HG03175 (cell line): ENCODE data around the gene FRY.

ENCODE experiments used
- ATAC-seq: cut with Tn5 transposase; IDR thresholded peaks from one replicate; pipeline ENCODE4 v1.9.1; 2021; ENCODE audit warnings: mild to moderate bottlenecking, moderate library complexity; ENCODE audit not compliant: unreplicated experiment

FRY gene

DNA sequence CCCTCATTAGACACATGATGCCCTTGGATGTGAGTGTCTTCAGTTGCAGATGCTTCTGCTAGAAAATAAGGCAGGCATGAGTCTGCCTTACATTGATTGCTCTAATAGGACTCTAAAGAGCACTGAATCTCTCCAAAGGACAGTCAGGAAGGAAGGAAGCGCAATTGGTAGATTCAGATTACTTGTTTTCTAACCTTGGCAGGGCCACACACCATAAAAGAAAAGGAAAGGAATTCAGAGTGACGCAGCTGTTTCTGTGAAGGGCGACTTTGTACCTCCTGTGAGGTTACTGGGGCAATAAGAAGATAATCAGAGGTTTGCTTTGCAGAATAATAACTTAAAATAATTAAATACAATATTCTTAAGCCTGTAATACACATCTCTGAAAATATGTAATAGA, 48.0 kb downstream of the FRY start:
- no peak for ATAC-seq

DNA sequence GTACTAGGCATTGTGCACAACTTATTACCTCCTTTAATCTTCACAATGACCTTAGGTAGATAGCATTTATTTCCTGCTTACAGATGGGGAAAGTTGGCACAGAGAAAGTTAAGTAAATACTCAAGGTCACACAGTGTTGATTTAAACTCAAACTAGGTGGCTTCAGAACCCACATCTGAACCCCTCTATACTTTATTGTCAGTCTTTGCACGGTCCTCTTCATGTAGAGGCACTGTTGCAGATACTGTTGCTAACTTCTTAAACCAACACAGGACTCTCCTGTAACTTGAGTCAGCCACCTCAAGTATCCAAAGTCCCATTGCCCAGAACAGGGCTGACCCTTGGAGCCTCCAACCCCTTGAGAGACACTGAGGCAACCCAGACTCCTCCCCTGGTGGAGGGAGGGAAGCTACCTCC, 48.8 kb downstream of the FRY start:
- ATAC-seq, result no peak

DNA sequence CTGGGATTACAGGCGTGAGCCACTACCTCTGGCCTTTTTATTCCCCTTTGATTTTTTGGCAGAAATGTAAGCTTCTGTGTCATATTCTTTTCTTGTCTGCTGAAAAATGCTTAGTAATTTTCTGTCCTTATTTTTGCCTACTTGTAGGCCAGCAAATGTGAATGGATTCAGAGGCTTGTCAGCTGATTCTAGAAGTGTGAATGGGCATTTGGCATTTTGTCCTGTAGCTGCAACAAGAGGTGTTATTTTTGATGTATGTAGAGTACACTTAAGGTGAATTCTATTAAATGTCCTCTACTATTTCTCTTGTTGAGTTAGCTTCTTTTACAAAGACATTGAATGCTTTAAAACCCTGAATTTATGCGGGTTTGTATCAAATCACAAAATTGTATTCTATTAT, 50.0 kb downstream of the FRY start:
- no peak for ATAC-seq

DNA sequence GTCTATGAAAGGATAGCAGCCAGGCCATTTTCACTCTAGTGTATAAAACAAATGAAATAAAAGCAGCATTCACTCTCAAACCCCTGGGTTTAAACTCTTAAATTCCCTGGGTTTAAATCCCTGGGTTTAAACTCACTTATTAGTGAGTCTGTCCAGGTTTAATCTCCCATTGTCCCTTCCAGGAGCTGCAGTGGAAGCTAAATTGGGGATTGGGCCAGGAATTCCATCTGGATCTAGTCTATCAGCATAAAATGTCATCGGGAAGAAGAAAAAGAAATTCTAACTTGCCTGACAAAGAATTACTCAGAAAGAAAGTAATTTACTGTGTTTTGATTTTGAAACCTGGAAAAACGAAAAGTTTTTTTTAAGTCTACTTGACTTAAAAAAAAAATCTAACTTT, 54.8 kb downstream of the FRY start:
- ATAC-seq, result no peak

DNA sequence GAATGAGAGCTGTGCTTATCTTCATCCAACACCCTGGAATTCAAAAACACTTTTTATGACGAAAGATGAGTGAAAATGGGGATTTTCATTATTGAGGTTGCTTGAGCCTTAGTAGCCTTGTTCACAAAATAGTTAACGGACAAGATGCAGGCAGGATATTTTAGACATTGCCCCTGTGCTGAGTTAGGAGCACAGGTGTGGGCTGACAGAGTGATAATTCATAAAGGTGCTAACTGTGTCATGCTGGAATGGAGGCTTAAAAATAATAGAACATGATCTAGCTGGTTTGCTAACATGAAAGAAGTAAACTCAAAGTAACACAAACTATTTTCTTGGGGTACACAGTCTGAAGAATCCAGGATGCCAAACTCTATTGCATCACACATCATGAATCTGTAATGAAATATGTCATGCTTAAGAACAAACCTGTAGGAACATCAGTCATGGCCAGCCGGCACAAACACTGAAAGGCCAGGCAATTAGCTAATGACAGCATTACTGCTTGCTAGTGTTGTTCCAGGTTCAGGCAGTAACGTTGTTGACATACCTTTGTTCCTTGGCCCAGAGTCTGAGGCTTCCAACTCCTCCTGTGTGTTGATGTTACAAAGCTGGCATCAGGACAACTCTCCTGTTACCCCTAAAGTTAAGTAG, 55.3 kb downstream of the FRY start:
- ATAC-seq, result no peak

DNA sequence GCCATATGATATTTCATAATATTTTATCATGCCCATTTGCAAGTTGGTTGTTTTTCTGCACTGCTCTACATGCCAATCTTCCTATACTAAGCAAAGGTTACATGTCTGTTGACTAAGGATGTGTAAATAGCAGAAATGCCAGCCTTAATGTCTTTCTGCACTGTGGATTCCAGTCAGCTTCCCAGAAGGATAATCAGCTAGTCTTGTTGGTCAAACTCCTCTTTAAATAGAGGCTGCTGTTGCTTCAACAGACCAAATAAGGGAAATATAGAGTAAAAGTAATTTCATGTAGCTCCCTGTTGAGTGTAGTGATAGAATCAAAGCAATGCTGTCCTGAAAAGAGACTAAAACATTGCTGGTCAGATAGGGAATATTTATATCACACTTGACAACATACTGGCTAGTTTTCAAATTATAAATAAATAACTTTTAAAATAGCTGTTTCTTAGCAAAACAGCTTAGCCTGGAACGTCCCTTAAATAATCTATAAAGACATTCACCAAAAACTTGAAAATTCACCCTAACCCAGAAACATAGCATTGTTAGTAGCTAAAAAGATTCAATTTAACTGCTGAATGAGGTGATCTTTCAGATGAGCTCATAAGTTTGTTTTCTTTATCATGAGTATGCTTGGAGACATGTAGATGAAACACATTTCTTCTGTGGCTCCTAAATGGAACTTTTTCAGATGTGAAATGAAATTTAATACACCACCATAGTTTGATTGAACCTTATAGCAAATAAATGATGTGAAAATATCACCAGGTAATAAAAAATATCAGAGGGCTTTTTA, 56.6 kb downstream of the FRY start:
- ATAC-seq, result no peak

DNA sequence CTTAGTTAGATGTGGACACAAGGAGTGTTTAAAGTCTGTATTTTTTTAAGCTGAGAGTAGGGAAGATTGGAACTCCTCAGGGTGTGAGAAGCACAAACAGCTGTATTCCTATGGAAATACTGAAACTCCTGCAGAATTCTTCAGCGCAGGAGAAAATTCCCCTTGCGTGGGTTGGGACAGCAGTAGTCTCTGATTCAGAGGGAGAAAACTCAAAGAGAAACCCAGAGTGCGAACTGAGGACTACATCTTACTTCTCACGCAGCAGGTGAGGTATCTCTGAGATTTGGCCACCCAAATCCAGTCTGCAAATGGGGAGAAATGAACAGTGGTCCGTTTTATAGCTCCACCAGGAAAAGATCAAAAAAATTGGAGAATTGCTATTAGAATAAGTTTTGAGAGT, 60.9 kb downstream of the FRY start:
- ATAC-seq, result no peak

DNA sequence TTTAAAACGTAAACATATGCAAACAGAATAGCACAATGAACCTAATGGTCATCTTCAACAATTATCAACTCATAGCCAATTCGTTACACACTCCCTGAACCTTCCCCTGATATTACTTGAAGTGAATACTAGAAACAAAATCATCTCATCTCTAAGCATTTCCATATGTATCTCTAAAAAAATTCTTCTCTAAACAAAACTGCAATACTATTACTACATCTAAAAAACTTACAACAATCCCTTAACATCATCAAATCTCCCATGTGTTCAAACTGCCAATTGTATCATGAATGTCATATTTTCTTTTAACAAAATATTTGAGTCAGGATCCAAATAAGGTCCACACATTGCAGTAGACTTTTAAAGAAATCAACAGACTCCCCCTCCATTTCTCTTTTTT, 61.4 kb downstream of the FRY start:
- no peak for ATAC-seq

DNA sequence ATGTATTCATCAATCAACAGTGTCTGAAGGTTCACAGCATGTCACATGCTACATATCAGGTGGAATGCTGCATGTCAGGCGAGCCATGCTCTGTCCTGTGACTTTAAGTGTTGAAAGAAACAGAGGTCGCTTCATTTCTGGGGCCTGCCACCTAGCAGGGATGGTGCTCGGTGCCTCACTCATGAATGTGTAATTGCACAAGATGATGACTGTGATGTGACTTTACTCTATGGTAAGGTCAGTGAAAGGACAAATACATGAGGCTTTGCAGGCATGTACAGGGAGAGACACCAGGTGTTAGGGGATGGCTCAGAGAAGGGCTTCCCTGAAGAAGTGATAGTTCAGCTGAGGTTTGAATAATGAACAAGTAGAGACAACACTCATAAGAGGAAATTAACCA, 66.7 kb downstream of the FRY start:
- ATAC-seq, result no peak

DNA sequence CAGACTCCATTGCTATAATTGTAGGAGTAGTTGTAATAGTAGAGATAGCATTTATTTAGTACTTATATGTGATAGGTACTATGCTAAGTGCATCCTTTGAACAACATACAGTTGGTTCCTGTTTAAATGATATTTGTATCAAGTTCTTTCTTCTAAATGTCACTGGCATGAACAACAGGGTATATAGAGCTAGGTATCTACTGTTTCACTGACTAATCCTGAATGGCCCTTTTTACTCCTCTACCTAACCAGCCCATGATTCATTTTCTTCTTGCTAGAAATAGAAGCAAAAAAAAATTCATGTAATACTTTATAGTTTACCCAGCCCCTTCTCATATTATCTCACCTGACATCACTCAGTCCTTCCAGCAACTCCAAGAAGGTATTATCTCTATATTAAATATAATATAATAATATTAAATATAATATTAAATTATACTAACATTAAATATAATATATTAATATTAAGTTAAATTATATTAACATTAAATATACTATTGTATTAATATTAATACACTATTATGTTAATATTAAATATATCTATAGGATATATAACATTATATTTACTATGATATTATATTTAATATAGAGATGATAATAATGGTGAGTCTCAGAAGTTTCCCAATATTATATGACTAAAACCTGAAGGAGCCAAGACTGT, 74.2 kb downstream of the FRY start:
- no peak for ATAC-seq

DNA sequence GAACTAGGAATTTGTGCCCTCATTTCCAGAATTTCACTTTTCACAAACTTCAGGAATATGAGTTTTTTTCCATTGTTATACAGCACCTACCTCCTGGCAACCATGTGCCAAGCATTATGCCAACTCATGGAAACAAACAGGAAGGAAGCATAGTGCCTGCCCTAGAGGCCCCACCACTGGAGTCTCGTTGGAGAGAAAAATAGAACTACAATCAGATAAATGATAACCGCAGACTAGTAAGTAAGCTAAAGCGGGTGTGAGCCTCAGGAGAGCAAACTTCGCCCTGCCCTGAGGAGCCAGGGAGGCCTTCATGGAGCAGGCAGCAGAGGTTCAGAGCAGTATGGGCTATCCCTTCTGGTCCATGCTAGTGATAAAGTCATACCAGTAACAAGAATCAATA, 75.9 kb downstream of the FRY start:
- no peak for ATAC-seq

DNA sequence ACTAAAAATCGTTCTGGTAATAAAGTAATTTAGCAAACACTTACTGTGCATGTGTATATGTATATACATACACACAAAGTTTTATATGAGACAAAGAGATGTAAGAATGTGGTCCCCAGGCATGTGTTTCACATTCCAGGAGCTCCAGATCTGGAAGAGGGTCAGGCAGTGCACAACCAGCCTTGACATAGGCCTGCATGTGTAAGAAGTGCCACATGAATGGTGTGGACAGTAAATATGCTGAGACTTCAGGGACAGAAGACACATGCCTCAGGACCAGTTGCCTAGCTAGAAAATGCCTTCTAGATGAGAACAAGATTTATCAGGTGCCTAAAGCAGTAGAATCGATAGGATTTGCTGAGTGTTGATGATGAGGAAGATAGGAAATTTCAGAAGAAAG, 76.4 kb downstream of the FRY start:
- ATAC-seq, result no peak

DNA sequence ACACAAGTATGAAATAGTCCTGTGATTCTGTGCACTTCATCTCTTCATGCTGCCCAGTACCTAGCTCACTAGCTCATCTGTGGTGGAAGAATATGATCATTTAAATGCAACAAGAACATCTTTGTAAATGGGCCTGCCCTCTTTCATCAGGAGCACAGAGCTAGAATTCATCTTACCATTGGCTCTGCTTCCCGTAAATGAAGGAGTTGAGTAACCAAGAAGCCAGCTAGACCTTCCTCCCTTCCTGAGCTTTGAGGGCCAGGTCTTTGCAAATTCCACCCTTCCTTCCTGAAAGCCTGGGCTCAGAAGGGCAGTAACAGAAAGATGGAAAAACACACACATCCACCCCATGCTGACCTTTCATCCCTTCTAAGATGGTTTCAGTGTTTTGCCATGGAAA, 82.0 kb downstream of the FRY start:
- no peak for ATAC-seq

DNA sequence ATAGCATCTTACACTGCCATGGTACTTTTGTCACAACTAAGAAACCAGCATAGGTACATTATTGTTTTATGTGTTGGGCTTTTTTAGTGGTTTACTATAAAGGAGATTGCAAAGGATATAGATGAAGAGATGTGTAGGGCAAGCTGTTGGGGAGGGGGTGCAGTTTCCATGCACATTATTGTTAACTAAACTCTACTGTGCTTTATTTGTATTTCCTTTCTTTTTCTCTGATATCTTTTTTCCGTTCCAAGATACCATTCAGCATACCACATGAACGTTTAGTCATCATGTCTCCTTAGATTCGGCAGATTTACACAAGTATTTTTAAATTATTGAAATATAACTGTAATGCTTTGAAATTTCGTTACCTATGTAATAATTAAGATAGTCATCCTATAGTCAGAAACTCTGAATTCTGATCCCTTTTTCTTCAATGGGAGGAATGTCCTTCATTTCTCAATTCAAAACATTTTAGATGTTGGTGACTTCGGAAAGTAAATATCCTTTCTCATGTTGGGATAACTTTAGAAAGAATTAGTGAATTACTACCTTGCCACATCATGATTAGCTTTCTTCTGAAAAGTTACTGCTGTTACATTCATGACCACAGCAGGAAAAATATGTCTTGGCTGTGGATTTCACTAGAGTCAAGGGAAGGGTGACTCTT, 82.8 kb downstream of the FRY start:
- ATAC-seq, result no peak

DNA sequence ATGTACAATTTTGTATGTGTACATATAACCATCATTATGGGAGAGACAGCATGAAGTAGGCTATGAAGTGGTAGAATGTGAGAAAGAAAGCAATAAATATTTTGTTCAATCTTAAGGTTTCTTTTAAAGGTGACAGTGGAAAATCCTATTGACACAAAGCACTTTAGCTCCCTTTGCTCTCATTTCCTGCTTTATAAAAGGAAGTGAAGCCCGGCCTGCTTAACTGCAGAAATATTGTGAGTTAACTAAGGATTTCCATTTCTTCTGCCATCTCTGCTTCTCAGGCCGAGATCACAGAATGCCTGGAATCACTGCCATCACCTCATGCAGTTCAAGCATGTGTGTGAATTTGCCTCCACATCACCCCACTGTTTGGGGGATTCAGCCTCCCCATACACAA, 83.5 kb downstream of the FRY start:
- no peak for ATAC-seq

DNA sequence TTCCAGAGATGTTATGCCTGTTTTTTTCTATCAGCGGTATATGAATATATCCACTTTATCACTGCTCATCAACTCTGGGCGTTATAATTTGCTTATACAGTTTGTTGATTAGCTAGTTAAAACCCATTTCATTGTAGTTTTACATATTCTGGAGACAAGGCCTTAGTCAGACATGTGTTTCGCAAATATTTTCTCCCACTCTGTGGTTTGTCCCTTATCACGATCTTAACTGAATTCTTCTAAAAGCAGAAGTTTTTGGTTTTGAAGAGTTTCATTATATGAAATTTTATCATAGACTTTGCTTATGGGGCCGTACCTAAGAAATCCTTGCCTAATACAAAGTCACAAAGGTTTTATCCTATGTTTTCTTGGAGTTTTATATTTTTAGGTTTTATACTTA, 84.6 kb downstream of the FRY start:
- ATAC-seq, result no peak

DNA sequence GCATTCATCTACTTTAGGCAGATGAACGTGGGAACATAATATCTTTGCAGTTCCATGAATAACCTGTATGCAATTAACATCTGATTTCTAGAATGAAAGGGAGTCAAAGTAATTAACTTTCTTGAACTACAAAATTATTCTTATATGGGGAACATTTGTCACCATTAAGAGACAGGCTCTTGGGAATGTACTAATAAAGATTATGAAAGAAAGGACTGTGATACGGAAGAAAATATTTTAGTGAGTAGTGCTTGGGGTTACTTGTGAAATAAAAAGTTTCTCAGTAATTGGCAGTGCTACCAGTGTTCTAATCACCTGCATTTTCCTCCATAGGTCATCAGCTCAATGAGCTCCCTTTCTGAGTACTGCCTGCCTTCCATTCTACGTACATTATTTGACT, 85.4 kb downstream of the FRY start:
- no peak for ATAC-seq

DNA sequence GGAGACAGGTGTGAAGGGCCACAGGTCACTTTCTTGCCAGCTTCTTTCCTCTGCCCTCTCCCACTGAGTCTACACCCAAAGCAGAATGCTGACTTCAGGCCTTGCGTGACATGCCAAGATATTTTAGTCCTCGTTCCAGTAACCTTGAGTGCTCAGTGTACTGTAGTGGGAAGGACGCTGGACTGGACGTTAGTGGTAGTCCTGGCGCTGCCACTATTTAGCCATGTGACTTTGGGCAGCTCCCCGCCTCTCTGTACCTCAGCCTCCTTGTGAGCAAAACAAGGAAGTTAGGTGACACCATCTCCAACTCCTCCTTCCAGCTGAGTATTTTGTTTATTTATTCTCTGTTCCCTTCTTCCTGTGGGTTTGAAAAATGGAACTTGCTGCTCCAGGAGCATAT, 86.1 kb downstream of the FRY start:
- no peak for ATAC-seq

DNA sequence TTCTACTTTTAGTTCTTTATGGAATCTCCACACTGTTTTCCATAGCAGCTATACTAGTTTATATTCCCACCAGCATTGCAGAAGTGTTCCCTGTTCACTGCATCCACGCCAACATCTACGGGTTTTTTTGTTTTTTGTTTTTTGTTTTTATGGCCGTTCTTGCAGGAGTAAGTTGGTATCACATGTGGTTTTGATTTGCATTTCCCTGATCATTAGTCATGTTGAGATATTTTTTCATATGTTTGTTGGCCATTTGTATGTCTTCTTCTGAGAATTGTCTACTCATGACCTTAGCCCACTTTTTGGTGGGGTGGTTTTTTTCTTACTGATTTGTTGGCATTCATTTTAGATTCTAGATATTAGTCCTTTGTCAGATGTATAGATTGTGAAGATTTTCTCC, 89.7 kb downstream of the FRY start:
- ATAC-seq, result no peak

DNA sequence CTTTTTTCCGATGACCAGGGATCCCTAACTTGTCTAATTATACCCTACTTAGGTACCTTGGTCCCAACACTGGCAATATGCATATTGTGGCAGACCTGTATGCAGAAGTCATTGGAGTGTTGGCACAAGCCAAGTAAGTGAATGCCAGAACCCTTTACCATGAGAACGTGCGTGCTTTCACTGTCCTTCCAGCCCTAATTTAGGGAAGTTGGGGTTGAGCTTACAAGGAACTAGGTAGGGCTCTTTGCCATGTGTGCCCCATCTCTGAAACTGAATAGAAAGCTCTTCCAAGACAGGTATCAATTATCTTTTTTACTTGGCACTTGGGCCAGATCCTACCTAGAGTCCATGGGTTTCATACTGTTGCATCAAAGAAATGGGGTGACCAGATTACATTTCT, 93.2 kb downstream of the FRY start:
- ATAC-seq, result no peak

DNA sequence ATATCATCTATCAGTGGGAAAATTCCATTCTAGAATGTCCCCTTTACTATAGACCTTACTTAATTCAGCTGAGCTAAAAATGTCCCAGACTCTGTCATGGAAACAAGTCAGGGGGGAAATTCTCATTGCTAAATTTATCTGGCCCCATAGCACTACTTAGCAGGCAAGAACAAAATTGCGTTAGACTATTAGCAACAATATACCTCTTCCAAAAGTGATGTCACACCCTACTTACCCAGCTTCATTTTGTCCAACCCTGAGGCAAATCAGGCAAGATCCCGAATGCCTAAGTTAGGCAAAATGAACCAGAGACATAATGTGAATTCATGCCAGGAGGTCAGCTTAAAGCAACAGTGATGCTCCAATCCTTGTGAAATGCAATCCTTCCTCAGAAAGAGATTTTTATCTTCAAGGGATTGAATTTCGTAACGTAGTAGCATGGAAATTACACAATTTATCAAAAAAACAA, 93.7 kb downstream of the FRY start:
- ATAC-seq, result no peak

DNA sequence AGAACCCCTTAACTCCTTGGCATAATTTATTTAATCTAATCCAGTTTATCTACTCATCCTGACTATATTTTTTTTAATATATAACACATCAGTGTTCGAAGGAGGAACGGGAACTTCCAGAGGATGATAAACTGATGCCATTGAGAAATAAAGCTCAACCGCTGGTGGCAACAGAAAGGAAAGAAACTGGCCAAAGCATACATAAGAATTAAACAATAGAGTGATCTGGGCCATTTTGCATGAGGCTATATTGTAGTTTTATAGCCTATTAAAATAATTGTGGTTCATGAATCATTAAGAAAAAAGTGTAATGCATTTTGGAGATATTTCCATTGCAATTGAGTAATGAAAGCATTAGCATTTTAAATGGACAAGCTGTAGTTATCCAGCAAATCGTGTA, 94.2 kb downstream of the FRY start:
- no peak for ATAC-seq
